Stimulated activated naive CD4-positive, alpha-beta T cell treated with Interleukin-2 at 50 U/mL for 16 hours (primary cell): Measurements from ENCODE around the gene ADAMTS17.

ENCODE experiments used
- DNase-seq: peaks from one replicate; lab custom pipeline; 2025; lab: John Stamatoyannopoulos, UW

Gene ADAMTS17

GRCh38 chr15:100022391-100022790 lies 319.4 kb downstream of the ADAMTS17 start:
- DNase-seq = no peak

- no peak for DNase-seq
Observed at GRCh38 chr15:100021653-100022052, 320.1 kb downstream of the ADAMTS17 start.

- no peak for DNase-seq
Observed at GRCh38 chr15:100020614-100021013, 321.2 kb downstream of the ADAMTS17 start.

GRCh38 chr15:100020189-100020588 lies 321.6 kb downstream of the ADAMTS17 start:
- DNase-seq = no peak

- no peak for DNase-seq
Observed at GRCh38 chr15:100019601-100020000, 322.2 kb downstream of the ADAMTS17 start.

GRCh38 chr15:100018191-100018590 lies 323.6 kb downstream of the ADAMTS17 start:
- no peak for DNase-seq

- no peak for DNase-seq
Observed at GRCh38 chr15:100017140-100017539, 324.6 kb downstream of the ADAMTS17 start.

- DNase-seq = no peak
Observed at GRCh38 chr15:100016632-100017031, 325.1 kb downstream of the ADAMTS17 start.

- DNase-seq = no peak
Observed at GRCh38 chr15:100011235-100011634, 330.5 kb downstream of the ADAMTS17 start.

- no peak for DNase-seq
Observed at GRCh38 chr15:100009372-100009771, 332.4 kb downstream of the ADAMTS17 start.

- no peak for DNase-seq
Observed at GRCh38 chr15:100008258-100008657, 333.5 kb downstream of the ADAMTS17 start.

GRCh38 chr15:100007609-100008008 lies 334.2 kb downstream of the ADAMTS17 start:
- DNase-seq = no peak

- DNase-seq = no peak
Observed at GRCh38 chr15:100005715-100006114, 336.1 kb downstream of the ADAMTS17 start.

- DNase-seq = no peak
Observed at GRCh38 chr15:100005013-100005412, 336.8 kb downstream of the ADAMTS17 start.

- DNase-seq = no peak
Observed at GRCh38 chr15:100002787-100003536, 338.8 kb downstream of the ADAMTS17 start.

GRCh38 chr15:100002086-100002620 lies 339.6 kb downstream of the ADAMTS17 start:
- DNase-seq = no peak

- DNase-seq = no peak
Observed at GRCh38 chr15:100001405-100001804, 340.4 kb downstream of the ADAMTS17 start.

GRCh38 chr15:99999282-100000070 lies 342.3 kb downstream of the ADAMTS17 start:
- no peak for DNase-seq

- no peak for DNase-seq
Observed at GRCh38 chr15:99998661-99999101, 343.1 kb downstream of the ADAMTS17 start.

- DNase-seq = no peak
Observed at GRCh38 chr15:99997112-99997651, 344.6 kb downstream of the ADAMTS17 start.

GRCh38 chr15:99996660-99997059 lies 345.1 kb downstream of the ADAMTS17 start:
- DNase-seq = no peak

- no peak for DNase-seq
Observed at GRCh38 chr15:99995543-99995942, 346.2 kb downstream of the ADAMTS17 start.

- DNase-seq = no peak
Observed at GRCh38 chr15:99994849-99995248, 346.9 kb downstream of the ADAMTS17 start.
